Glomerular endothelial cell (primary cell): ENCODE measurements around the gene PLPP2. TPM values are rescaled to one million over a fixed set of nuclear protein-coding genes. Genes with fewer than 3 reads are reported as not detected.

Source experiments
- DNase-seq: peaks from one replicate; pipeline ENCODE4 v3.0.0-alpha.2; 2011; ENCODE audit warnings: low read depth, low spot score; ENCODE audit errors: extremely low read depth
- total RNA-seq: library from RNA; depleted of rRNA; stranded (reverse); fragments of >200 nt; gene quantifications from 2 replicates; pipeline ENCODE4 v1.2.3, GENCODE V29; 2015

Gene PLPP2
- total RNA-seq, 1 donor from 2014 or later = 13.9 TPM

GRCh38 chr19:317710-318508, 26.7 kb upstream of the PLPP2 start:
- no peak for DNase-seq

- DNase-seq = no peak
Measured at GRCh38 chr19:315811-316210, 24.6 kb upstream of the PLPP2 start.

GRCh38 chr19:313988-314815, 23.0 kb upstream of the PLPP2 start:
- DNase-seq = no peak

GRCh38 chr19:313169-313987, 22.2 kb upstream of the PLPP2 start:
- DNase-seq = no peak

GRCh38 chr19:311813-312261, 20.6 kb upstream of the PLPP2 start:
- no peak for DNase-seq

- no peak for DNase-seq
Measured at GRCh38 chr19:310781-311496, 19.7 kb upstream of the PLPP2 start.

GRCh38 chr19:310141-310651, 19.0 kb upstream of the PLPP2 start:
- DNase-seq = no peak

GRCh38 chr19:309206-309565, 18.0 kb upstream of the PLPP2 start:
- no peak for DNase-seq

GRCh38 chr19:308471-309205, 17.4 kb upstream of the PLPP2 start:
- DNase-seq = no peak

GRCh38 chr19:307793-308420, 16.7 kb upstream of the PLPP2 start:
- no peak for DNase-seq

- DNase-seq = no peak
Measured at GRCh38 chr19:307111-307531, 15.9 kb upstream of the PLPP2 start.

- DNase-seq = no peak
Measured at GRCh38 chr19:306151-306900, 15.1 kb upstream of the PLPP2 start.

- no peak for DNase-seq
Measured at GRCh38 chr19:305240-306150, 14.3 kb upstream of the PLPP2 start.

- no peak for DNase-seq
Measured at GRCh38 chr19:296476-297225, 5.4 kb upstream of the PLPP2 start.

- no peak for DNase-seq
Measured at GRCh38 chr19:295687-296370, 4.6 kb upstream of the PLPP2 start.
